Ishikawa (cell line): ENCODE measurements around the gene BRPF3.
A peak's percentile ranks its signal among the peaks of the same experiment; 100 is the strongest.

Experiments
- CEBPB ChIP-seq: IDR thresholded peaks from 2 replicates; pipeline ENCODE4 v1.6.1; 2012
- CREB1 ChIP-seq: IDR thresholded peaks from 2 replicates; pipeline ENCODE4 v1.6.1; 2012; ENCODE audit warnings: low read depth
- EGR1 ChIP-seq: IDR thresholded peaks from 2 replicates; pipeline ENCODE4 v1.6.1; 2012
- EP300 ChIP-seq: IDR thresholded peaks from 2 replicates; pipeline ENCODE4 v1.6.1; 2012; ENCODE audit warnings: borderline replicate concordance
- FOXM1 ChIP-seq: IDR thresholded peaks from 2 replicates; pipeline ENCODE4 v1.6.1; 2012; ENCODE audit warnings: low read depth, borderline replicate concordance
- MAX ChIP-seq: IDR thresholded peaks from 2 replicates; pipeline ENCODE4 v1.6.1; 2012
- NFIC ChIP-seq: IDR thresholded peaks from 2 replicates; pipeline ENCODE4 v1.6.1; 2012
- RAD21 ChIP-seq: IDR thresholded peaks from 2 replicates; pipeline ENCODE4 v1.6.1; 2012; ENCODE audit warnings: low read depth
- REST ChIP-seq: IDR thresholded peaks from 2 replicates; pipeline ENCODE4 v1.6.1; 2012; ENCODE audit warnings: low read depth, mild to moderate bottlenecking
- TAF1 ChIP-seq: IDR thresholded peaks from 2 replicates; pipeline ENCODE4 v1.6.1; 2012; ENCODE audit warnings: low read depth, mild to moderate bottlenecking
- TCF12 ChIP-seq: IDR thresholded peaks from 2 replicates; pipeline ENCODE4 v1.6.1; 2012; ENCODE audit warnings: low read depth
- TEAD4 ChIP-seq: IDR thresholded peaks from 2 replicates; pipeline ENCODE4 v1.6.1; 2012
- USF1 ChIP-seq: IDR thresholded peaks from 2 replicates; pipeline ENCODE4 v1.6.1; 2012
- YY1 ChIP-seq: IDR thresholded peaks from 2 replicates; pipeline ENCODE4 v1.6.1; 2012; ENCODE audit warnings: low read depth
- ZBTB7A ChIP-seq: IDR thresholded peaks from 2 replicates; pipeline ENCODE4 v1.6.1; 2012; ENCODE audit warnings: low read depth

Gene BRPF3

GRCh38 chr6:36243562-36244212 is 47.1 kb downstream of the BRPF3 start:
- TF ChIP-seq YY1 (no peak), CEBPB (no peak), TEAD4 (no peak), MAX (no peak), EGR1 (no peak), TCF12 (no peak), NFIC (no peak), FOXM1 (no peak), CREB1 (no peak), USF1 (no peak), EP300 (no peak)

GRCh38 chr6:36244641-36245280 is 48.2 kb downstream of the BRPF3 start:
- TF ChIP-seq TAF1, result no peak
- TF ChIP-seq CEBPB, result no peak
- TF ChIP-seq FOXM1, result peak; percentile 47; the same call in 1 of the 2 replicates

- no peak for TF ChIP-seq EGR1
Measured at GRCh38 chr6:36245572-36246061, 49.1 kb downstream of the BRPF3 start.

GRCh38 chr6:36246506-36247268 is 50.1 kb downstream of the BRPF3 start:
- TF ChIP-seq EP300 (no peak), CREB1 (no peak), TCF12 (no peak), NFIC (no peak), YY1 (no peak), EGR1 (no peak), REST (no peak), ZBTB7A (no peak), CEBPB (no peak), MAX (no peak), RAD21 (no peak), FOXM1 (no peak), TEAD4 (no peak)

GRCh38 chr6:36247693-36248092 is 51.1 kb downstream of the BRPF3 start:
- no peak for TF ChIP-seq CEBPB
- TF ChIP-seq TCF12, result no peak
- TF ChIP-seq RAD21, result no peak
- no peak for TF ChIP-seq REST
- no peak for TF ChIP-seq CREB1
- TF ChIP-seq EGR1, result no peak
- no peak for TF ChIP-seq ZBTB7A
- no peak for TF ChIP-seq NFIC
- no peak for TF ChIP-seq TEAD4
- TF ChIP-seq EP300, result no peak
- TF ChIP-seq USF1, result no peak
- TF ChIP-seq MAX, result no peak
